ENCODE data around the gene PDF.

PDF gene

GRCh38 chr16:69338557-69339288 is 8.3 kb upstream of the PDF start:
- no peak for DNase-seq

DNA sequence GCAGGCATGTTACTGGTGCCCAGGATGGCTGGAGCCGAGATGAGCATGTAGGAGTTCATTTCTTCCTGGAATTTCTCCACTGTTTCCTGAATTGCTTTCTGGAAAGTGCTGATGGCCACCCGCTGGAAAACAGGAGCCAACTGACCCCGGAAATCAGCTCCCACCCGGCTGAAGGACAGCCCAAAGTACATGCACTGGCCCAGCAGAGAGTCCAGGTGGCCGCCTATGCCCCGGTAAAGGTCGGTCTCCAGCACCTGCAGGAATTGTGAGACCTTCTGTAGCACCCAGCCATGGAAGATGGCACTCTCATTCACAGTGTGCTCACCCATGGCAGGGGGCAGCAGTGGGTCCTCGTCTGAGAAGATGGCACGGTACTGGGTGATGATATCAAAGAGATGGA is 4.3 kb upstream of the PDF start:
- no peak for DNase-seq

- no peak for DNase-seq
Measured at GRCh38 chr16:69329369-69330285, 761 bp downstream of the PDF start.

DNA sequence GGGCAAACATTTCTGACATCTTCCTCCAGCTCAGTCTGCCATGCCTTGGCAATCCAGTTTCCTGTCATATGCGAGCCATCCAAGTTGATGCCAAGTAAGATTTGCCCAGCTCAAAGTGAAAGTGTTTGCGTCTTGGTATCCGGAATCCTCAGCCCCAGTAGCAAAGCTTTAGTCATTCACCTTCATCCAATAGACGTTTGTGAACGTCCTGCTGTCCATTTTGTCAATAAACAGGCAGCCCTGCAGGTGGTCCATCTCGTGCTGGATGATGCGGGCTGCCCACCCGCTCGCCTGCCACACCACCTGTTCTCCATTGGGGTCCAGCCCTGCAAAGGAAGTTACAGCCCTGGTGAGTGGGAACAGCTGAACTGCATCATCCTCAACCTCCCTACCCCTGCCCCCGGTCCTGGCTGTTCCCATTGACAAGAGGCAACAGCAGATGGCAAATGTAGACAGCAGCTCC is 1.5 kb downstream of the PDF start:
- DNase-seq = no peak

GRCh38 chr16:69327585-69328310 is 2.6 kb downstream of the PDF start:
- DNase-seq = no peak

DNA sequence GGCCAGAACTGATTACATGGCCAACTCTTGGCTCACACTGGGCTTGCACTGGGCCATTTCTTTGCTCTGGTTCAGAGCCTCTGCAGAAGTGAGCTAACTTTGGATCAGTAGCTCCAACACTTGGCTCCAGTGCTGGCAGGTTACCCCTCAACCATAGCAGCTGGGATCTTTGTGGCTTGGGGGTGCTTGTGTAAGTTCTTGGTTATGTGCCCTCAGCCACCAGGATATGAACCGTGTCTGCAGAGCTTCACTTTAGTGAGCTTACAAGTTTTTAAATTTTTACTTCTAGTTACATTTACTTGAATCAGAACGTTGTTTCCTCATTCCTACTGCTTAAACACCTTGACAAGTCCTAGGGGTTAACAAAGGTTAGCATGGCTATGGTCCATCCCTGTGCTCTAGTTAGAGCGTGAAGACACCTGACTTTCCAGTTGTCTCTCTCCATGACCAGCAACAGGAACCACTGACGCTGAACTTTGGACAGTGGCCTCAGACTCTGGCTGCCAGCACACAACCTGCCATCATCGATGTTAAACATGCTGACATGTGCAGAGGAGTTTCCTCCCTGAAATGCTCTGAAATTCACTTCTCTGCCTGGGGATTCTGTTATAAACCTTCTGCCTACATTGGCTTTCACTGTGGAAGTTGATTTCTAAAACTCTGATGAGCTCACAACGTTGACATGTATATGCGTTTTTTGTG is 4.1 kb downstream of the PDF start:
- no peak for DNase-seq

GRCh38 chr16:69325784-69326171 is 4.6 kb downstream of the PDF start:
- no peak for DNase-seq

DNA sequence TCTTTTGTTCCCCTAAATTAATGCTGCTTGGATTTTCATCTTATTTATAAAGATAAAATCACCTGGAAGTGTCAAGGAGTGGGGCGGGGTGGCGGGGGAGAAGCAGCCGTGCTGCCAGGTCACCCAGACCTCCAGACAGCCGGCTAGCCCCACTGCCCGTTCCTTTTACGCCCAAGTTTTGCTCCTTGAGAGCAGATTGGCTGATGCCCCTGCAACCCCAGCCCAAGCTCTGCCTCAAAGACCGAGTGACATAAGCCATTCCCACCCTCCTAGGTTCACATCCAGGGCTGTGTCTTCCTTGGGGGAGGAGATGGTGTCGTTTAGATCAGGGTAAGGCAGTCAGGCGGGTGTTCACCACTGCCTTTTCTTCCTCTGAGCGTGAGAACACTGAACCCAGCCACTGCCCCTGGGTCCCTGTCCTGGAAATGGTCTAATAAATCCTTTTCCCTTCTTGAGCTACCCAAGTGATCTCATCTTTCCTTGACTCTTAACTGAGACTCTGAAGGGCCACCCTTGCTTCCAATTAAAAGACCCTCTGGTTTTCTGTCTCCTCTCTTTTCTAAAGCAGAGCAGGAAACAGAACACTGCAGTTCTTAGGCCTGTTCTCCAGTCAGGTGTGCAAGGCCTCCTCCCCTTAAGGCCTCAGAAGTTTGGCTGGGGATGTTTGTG is 5.7 kb downstream of the PDF start:
- DNase-seq = no peak

GRCh38 chr16:69324013-69324531 is 6.3 kb downstream of the PDF start:
- no peak for DNase-seq

GRCh38 chr16:69323415-69323814 is 7.0 kb downstream of the PDF start:
- no peak for DNase-seq

- no peak for DNase-seq
Measured at GRCh38 chr16:69322343-69322742, 8.0 kb downstream of the PDF start.

GRCh38 chr16:69321080-69321479 is 9.3 kb downstream of the PDF start:
- no peak for DNase-seq

- no peak for DNase-seq
Measured at GRCh38 chr16:69320740-69321073, 9.7 kb downstream of the PDF start.

DNA sequence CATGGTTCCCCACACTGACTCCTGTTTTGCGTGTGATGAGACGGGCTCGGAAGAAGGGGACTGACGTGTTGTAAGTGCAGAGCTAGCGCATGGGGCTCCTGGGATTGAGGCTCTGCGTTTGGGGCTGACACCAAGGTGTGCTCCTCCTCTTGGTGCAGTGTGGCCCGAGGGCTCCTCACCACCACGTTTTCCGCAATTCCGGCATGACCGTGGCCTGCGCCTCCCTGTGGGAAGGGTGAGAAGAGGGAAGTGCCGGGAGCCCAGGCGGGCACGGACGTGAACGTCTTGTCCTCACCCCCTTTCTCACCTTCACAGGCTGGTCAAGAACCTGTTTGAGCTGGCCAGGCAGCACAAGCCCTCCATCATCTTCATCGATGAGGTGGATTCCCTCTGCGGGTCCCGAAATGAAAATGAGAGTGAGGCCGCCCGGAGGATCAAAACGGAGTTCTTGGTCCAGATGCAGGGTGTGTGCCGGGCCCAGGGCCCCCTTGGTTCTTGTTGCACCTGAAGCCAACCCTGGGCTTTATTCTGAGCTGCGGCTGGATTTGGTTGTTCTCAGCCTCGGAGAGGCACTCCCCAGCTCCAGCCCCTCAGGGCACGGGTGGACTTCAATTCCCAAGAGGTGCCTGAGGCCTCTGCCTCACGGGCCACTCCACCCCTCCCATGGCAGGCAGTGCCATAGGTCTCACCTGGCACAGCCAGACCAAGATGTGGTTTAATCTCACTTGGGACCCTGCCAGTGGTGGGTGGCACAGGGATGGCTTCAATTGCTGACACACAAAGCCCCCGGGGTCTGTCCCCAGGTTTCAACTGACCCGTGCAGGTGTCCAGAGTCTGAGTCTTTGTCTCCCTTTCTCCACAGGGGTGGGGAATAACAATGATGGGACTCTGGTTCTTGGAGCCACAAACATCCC is 10.3 kb downstream of the PDF start:
- DNase-seq = no peak

DNA sequence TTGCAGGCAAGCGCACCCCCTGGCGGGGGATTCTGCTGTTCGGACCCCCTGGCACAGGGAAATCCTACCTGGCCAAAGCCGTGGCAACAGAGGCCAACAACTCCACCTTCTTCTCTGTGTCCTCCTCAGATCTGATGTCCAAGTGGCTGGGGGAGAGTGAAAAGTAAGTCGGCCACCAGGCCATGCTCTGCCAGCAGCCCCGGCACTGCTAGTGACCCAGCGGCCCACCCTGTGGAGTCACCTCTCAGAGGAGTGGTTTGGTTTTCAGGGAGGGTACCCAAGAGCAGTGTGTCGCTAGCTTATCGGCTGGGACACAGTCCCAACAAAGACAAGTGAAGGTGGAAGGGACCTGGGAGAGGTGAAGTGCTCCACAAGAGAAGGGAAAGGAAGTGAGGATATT is 11.0 kb downstream of the PDF start:
- DNase-seq = no peak

- DNase-seq = no peak
Measured at GRCh38 chr16:69318911-69319289, 11.5 kb downstream of the PDF start.

DNA sequence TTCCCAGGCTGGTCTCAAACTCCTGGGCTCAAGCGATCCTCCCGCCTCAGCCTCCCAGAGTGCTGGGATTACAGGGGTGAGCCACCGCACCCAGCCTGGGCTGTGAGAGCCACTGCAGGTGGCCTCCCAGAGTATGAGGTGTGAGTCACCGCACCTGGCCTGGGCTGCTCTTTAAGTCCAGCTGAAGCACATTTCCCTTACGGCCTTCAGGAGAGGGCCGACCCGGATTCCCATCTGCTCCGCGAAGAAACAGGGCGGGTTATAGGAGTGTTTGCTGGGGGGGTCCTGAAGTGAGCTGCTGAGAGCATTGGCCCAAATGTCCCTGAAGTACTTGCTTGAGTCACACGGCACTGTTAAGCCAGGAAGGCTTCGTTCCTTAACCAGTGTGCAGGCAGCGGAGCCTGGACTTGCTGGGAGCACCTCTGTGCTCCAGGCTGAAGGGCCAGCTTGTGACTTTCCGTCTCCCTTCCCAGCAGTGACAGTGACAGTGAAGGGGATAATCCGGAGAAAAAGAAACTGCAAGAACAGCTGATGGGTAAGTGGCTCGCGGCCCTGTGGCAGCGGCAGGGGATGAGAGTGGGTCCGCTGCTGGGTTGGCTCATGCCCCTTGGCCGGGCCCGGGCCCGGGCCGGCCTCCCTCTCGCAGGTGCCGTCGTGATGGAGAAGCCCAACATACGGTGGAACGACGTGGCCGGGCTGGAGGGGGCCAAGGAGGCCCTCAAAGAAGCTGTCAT is 12.0 kb downstream of the PDF start:
- DNase-seq = no peak

GRCh38 chr16:69316595-69317034 is 13.8 kb downstream of the PDF start:
- no peak for DNase-seq

GRCh38 chr16:69315486-69316311 is 14.7 kb downstream of the PDF start:
- no peak for DNase-seq
